Inflammatory macrophage treated with lipopolysaccharide for 4 hours (primary cell): ENCODE data around the gene CTNNAL1.

Source experiments
- DNase-seq: peaks from one replicate; pipeline ENCODE4 v3.0.0-alpha.2; 2020

Gene CTNNAL1

GRCh38 chr9:109027176-109027575, 13.9 kb upstream of the CTNNAL1 start:
- DNase-seq: no peak

DNA sequence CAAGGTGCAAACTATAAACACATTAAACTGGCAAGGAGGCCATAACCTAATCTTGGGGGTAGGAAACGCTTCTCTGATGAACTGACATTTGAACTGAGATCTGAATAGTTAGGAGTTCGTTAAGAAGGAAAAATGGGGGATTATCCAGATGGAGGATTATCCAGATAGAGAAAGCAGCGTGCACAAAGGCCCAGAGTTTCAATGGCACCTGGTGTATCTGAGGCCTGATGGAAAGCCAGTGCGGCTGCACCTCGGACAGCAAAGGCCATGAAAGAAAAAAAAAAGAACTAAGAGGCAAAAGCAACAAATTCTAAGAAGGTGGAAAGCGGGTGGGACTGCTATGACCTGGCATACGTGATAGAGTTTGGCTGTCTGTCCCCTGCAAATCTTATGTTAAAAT, 13.0 kb upstream of the CTNNAL1 start:
- DNase-seq: no peak

- no peak for DNase-seq
Observed at GRCh38 chr9:109022873-109023272, 9.6 kb upstream of the CTNNAL1 start.

DNA sequence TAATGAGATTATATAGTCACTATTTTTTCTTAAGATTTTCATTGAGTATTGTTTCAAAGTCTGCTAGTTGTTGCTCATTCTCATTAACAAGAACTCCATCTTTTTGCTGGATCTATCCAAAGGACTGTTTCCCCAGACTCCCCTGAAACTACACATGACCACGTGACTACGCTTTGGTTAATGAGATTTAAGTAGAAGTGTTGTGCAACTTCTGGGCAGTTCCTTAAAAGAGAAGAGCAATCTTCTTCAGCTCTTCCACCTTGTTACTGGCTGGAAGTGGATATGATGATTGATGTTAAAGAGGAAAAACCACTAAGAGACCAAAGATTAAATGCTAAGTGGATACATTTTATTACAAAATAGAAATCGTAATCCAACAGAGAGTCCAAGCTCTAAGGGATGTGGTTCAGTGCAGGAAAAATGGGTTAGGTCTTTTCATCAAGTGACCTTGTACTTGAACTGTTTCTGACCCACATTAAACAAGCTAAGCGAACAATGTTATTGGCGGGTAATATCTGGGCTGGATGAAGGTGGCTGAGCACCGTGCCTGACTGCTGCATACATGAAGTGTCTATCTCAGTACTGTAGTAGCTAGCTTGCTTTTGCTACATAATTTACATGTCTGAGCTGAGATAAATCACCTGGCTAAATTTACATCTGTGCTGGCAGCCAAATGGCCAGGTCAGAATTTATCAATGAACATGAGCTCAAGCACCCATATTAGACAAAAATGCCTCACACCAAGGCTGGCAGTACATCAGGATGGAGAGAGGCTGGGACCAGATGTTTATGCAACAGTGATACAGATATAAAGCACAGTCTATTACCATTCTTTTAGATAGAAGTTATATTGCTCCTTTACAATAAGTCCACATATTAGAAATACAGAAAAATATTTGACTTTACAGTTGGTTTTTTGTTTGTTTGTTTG, 7.5 kb upstream of the CTNNAL1 start:
- DNase-seq: peak; percentile 67

GRCh38 chr9:109020113-109020512, 6.8 kb upstream of the CTNNAL1 start:
- no peak for DNase-seq

DNA sequence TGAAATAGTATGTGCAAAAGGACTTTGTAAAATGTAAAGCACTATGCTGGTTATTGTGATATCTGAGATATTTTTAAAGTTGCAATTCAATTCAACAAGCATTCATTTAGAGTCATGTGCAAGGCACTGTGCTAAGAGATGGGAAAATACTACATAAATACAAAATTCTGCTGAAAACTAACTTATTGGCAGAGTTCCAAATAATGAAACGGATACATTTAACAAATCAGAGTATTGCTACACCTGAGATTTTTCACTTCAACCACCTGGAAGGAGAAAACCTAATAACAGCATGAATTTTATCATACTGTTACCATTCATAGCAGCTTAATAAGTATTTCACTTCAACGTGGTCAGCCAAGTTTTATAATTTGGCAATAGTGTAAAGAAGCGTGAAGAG, 6.1 kb upstream of the CTNNAL1 start:
- DNase-seq: no peak

- DNase-seq: no peak
Observed at GRCh38 chr9:109017493-109017892, 4.2 kb upstream of the CTNNAL1 start.

DNA sequence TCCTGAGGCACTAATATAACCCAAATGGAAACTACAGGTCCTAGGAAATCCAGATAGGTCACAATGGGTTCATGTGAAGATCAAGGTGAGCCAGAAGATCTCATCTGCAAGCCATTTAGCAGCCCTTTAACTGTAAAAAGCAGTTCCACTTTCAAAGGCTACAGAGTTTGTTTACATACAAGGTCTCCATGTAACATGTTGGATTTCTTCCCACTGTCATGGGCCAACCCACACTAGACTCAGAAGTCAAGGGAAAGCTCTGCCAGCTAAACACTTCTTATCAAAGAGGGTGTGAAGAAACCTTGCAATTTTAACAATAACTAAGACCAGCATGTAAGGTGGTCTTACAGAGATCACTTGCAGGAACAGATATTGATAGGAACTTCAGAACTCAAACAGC, 3.8 kb upstream of the CTNNAL1 start:
- no peak for DNase-seq

- DNase-seq: no peak
Observed at GRCh38 chr9:109016132-109016531, 2.8 kb upstream of the CTNNAL1 start.

GRCh38 chr9:109014608-109015280, 1.4 kb upstream of the CTNNAL1 start:
- no peak for DNase-seq

- DNase-seq: no peak
Observed at GRCh38 chr9:109013679-109014607, 644 bp upstream of the CTNNAL1 start.

- DNase-seq: peak; percentile 71
Observed at GRCh38 chr9:109012009-109012875, 1.1 kb downstream of the CTNNAL1 start.

GRCh38 chr9:109011231-109011671, 2.0 kb downstream of the CTNNAL1 start:
- DNase-seq: peak; percentile 23

DNA sequence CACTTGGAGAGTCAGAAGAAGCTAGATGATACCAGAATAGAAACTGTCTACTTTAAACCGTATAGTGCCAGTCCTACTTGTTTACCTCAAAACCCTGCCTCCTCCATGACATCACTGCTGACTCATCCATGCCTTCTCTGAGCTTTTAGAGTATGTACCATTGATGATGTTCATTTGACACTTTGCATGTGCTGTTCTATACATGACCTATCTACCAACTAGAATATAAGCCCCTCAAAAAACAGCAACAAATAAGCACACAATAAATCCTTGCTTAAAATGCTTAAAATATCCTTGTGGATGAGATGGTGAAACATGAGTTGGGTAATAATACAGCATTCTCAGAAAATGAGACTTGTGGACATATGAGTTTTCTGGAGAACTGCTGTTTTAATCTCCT, 2.6 kb downstream of the CTNNAL1 start:
- DNase-seq: peak; percentile 76

GRCh38 chr9:109005678-109006077, 7.6 kb downstream of the CTNNAL1 start:
- DNase-seq: no peak

DNA sequence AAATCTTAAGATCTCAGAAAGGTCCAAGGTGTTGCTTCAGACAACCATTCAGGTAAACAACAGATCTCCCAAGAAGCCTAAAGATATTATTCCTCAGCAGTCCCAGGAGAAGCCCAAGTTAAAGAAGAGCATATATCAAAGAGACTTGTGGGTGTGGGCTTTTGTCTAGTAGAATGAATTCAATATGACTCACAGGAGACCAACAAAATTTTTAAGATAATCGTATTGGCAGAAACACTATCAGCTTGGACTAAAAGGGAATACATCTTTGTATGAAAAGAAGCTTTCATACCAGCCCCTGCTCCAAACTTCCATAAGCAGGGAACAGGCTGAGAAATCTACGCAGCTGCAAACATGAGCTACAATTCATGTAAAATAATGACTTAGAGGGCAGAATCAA, 10.2 kb downstream of the CTNNAL1 start:
- DNase-seq: no peak

DNA sequence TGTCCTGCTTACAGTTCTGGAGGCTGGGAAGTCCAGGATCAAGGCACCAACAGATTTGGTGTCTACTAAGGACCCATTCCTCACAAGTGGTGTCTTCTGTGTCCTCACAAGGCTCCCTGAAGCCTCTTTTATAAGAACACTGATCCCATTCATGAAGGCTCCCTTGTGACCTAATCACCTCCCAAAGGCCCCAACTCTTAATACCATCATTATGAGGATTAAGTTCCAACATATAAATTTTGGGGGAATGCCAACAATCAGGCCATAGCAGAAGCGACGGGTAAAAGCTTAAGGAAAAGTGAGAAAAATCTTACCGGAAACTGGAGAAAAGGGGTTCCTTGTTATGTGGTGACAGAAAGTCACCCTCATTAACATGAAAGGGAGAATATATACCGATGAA, 11.2 kb downstream of the CTNNAL1 start:
- DNase-seq: no peak

- no peak for DNase-seq
Observed at GRCh38 chr9:109001275-109001676, 12.0 kb downstream of the CTNNAL1 start.

DNA sequence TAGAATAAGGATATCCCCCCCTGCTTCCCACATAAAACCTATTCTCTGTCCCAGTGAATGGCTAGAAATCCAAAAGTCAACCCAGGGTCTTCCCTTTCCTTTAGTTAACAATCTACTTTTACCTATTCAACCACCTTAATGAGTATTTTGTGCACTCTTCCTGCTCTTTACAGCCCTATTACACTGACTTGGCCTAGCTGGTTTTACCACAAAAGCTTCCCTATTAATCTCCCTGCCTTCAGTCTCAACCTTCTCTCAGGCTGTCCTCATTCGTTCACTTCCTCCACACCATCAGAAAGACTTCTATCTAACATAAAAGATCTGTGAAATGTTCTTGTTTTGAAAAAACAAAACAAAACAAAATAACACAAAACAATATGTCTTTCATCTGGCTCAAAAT, 16.2 kb downstream of the CTNNAL1 start:
- no peak for DNase-seq

GRCh38 chr9:108996643-108997042, 16.7 kb downstream of the CTNNAL1 start:
- peak; percentile 8 for DNase-seq

DNA sequence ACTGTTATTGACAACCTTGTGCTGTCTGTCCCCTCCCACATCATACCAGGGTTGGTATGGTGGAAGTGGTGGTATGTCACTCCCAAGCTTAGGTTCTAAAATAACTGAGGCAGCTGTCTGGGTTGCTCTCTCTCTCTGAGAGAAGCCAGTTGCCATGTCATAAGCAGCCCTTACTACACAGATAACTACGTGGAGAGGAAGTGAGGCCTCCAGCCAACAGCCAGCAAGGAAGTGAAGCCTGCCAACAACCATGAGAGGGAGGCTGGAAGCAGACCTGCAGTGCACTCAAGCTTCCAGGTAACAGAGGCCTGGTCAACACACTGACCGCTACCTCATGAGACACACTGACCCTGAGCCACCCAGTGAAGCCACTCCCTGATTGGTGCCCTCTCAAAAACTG, 18.6 kb downstream of the CTNNAL1 start:
- peak; percentile 63 for DNase-seq

GRCh38 chr9:108991479-108991878, 21.8 kb downstream of the CTNNAL1 start:
- no peak for DNase-seq
